ENCODE data around the gene PPP2R1B.

The PPP2R1B gene

GRCh38 chr11:111748035-111748804 is 18.0 kb downstream of the PPP2R1B start:
- no peak for DNase-seq (ENCODE audit: low spot score)

GRCh38 chr11:111745719-111746504 is 20.3 kb downstream of the PPP2R1B start:
- DNase-seq (ENCODE audit: low spot score), result no peak

- peak; percentile 59 for DNase-seq (ENCODE audit: low spot score)
Observed at GRCh38 chr11:111743700-111744099, 22.5 kb downstream of the PPP2R1B start.

- no peak for DNase-seq (ENCODE audit: low spot score)
Observed at GRCh38 chr11:111741751-111742150, 24.4 kb downstream of the PPP2R1B start.

- no peak for DNase-seq (ENCODE audit: low spot score)
Observed at GRCh38 chr11:111739299-111739698, 26.9 kb downstream of the PPP2R1B start.

GRCh38 chr11:111737444-111738210 is 28.6 kb downstream of the PPP2R1B start:
- peak; percentile 57 for DNase-seq (ENCODE audit: low spot score)

- DNase-seq (ENCODE audit: low spot score), result peak; percentile 56
Observed at GRCh38 chr11:111736621-111737443, 29.4 kb downstream of the PPP2R1B start.

- no peak for DNase-seq (ENCODE audit: low spot score)
Observed at GRCh38 chr11:111736181-111736590, 30.0 kb downstream of the PPP2R1B start.

- DNase-seq (ENCODE audit: low spot score), result peak; percentile 98
Observed at GRCh38 chr11:111735262-111736116, 30.7 kb downstream of the PPP2R1B start.

- no peak for DNase-seq (ENCODE audit: low spot score)
Observed at GRCh38 chr11:111734954-111735261, 31.3 kb downstream of the PPP2R1B start.

- peak; percentile 48 for DNase-seq (ENCODE audit: low spot score)
Observed at GRCh38 chr11:111734101-111734953, 31.9 kb downstream of the PPP2R1B start.

- DNase-seq (ENCODE audit: low spot score), result no peak
Observed at GRCh38 chr11:111733611-111734088, 32.5 kb downstream of the PPP2R1B start.

GRCh38 chr11:111733016-111733415 is 33.2 kb downstream of the PPP2R1B start:
- peak; percentile 30 for DNase-seq (ENCODE audit: low spot score)

GRCh38 chr11:111731821-111732220 is 34.4 kb downstream of the PPP2R1B start:
- no peak for DNase-seq (ENCODE audit: low spot score)

- peak; percentile 80 for DNase-seq (ENCODE audit: low spot score)
Observed at GRCh38 chr11:111730871-111731591, 35.2 kb downstream of the PPP2R1B start.

- peak; percentile 36 for DNase-seq (ENCODE audit: low spot score)
Observed at GRCh38 chr11:111729831-111730311, 36.3 kb downstream of the PPP2R1B start.

- peak; percentile 70 for DNase-seq (ENCODE audit: low spot score)
Observed at GRCh38 chr11:111729071-111729830, 36.9 kb downstream of the PPP2R1B start.

GRCh38 chr11:111727431-111727830 is 38.8 kb downstream of the PPP2R1B start:
- DNase-seq (ENCODE audit: low spot score), result no peak
